ENCODE data around the gene SBK1. TPM values are rescaled to one million over a fixed set of nuclear protein-coding genes. Genes with fewer than 3 reads are reported as not detected.

Gene SBK1
- total and polyA plus RNA-seq, 2 of the 4 experiments (the other 2 are of a cell fraction), result under 0.01 to 0.05 TPM

GRCh38 chr16:28264656-28265055 is 27.7 kb upstream of the SBK1 start:
- H3K79me1 ChIP-seq (ENCODE audit: low read depth in 1 of 2, low read length in 2 of 2), result no peaks in the 10 kb centered on the region
- 71% methylated on average over 10 of the region's 14 CpGs; no CpG with 5 or more reads in 1 of the 2 experiments for WGBS, 2 experiments (ENCODE audit: extremely low coverage in 2 of 2, insufficient read length in 1 of 2)
- intact Hi-C loops (cut with micrococcal nuclease) (no loop called here), in situ Hi-C loops (cut with MboI; ENCODE audit: low sequenced_read_pairs) (no loop called here), dilution Hi-C loops (cut with HindIII; ENCODE audit: low sequenced_read_pairs, unreplicated experiment) (no loop called here)
- peaks cover 42% of the 10 kb centered on the region for H3K27me3 ChIP-seq (ENCODE audit: control insufficient read depth, insufficient read depth, low read length)
- POLR2A ChIA-PET (ENCODE audit: unreplicated experiment), result no interaction called here
- no peaks in the 10 kb centered on the region for H3K9me1 ChIP-seq (ENCODE audit: insufficient read depth, low read length)
- H3K23ac ChIP-seq (ENCODE audit: low read depth, low read length), result no peak overlapping the region
- no peak overlapping the region for H2BK15ac ChIP-seq (ENCODE audit: low read depth, low read length)
- no peak overlapping the region for H3K18ac ChIP-seq (ENCODE audit: low read depth, low read length)
- ATAC-seq (ENCODE audit: low read depth) (no peak), DNase-seq (peak; percentile 5)
- no peak overlapping the region for H2AK9ac ChIP-seq (replicated peaks; ENCODE audit: low read depth, low read length, poor library complexity)
- BruUV-seq (replicated peaks), result no TSS peak
- H2BK5ac ChIP-seq (ENCODE audit: low read depth, low read length, poor library complexity, severe bottlenecking), result no peak overlapping the region
- H3K4me1 ChIP-seq (ENCODE audit: control insufficient read depth, insufficient read depth, low read length), result no peaks in the 10 kb centered on the region
- H3K9ac ChIP-seq (ENCODE audit: low read depth, low read length), result no peak overlapping the region
- no peak overlapping the region for H2AFZ ChIP-seq (replicated peaks; ENCODE audit: low read length, poor library complexity)
- H2BK20ac ChIP-seq (ENCODE audit: low read depth, low read length), result no peak overlapping the region
- no peak overlapping the region for H4K91ac ChIP-seq (ENCODE audit: insufficient read depth, low read depth, low read length)
- no peaks in the 10 kb centered on the region for H3K36me3 ChIP-seq (ENCODE audit: control insufficient read depth, insufficient read depth, low read length)
- H4K8ac ChIP-seq (ENCODE audit: low read depth in 2 of 2, low read length in 2 of 2), result no peak overlapping the region
- H3K4ac ChIP-seq (ENCODE audit: low read depth, low read length), result no peak overlapping the region
- TF ChIP-seq FOS (IDR thresholded peaks at IDR 0.05; ENCODE audit: low read depth, low read length), result no peak
- TF ChIP-seq MAZ (IDR thresholded peaks at IDR 0.05; ENCODE audit: borderline replicate concordance, low read depth, low read length), result no peak
- TF ChIP-seq RAD21 (IDR thresholded peaks at IDR 0.05; ENCODE audit: low read length), result no peak
- no peak for TF ChIP-seq BHLHE40 (IDR thresholded peaks at IDR 0.05; ENCODE audit: low read depth, low read length)
- TF ChIP-seq, protein P1, sequence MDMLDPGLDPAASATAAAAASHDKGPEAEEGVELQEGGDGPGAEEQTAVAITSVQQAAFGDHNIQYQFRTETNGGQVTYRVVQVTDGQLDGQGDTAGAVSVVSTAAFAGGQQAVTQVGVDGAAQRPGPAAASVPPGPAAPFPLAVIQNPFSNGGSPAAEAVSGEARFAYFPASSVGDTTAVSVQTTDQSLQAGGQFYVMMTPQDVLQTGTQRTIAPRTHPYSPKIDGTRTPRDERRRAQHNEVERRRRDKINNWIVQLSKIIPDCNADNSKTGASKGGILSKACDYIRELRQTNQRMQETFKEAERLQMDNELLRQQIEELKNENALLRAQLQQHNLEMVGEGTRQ (IDR thresholded peaks at IDR 0.05; ENCODE audit: low read depth, low read length), result no peak
- no peak for TF ChIP-seq SMC3 (IDR thresholded peaks at IDR 0.05; ENCODE audit: low read depth, low read length)
- no peak for TF ChIP-seq POLR2A (IDR thresholded peaks at IDR 0.05; ENCODE audit: low read depth, low read length)
- no peak for TF ChIP-seq CHD1 (IDR thresholded peaks at IDR 0.05; ENCODE audit: low read depth, low read length)
- no peak for TF ChIP-seq CTCF (conservative IDR thresholded peaks at IDR 0.05; ENCODE audit: low read depth, low read length)
- no peak for TF ChIP-seq RCOR1 (IDR thresholded peaks at IDR 0.05; ENCODE audit: insufficient replicate concordance, low read length)
- TF ChIP-seq CEBPB (IDR thresholded peaks at IDR 0.05; ENCODE audit: low read depth, low read length), result no peak
- TF ChIP-seq NFE2L2 (IDR thresholded peaks at IDR 0.05; ENCODE audit: low read depth, low read length), result no peak
- TF ChIP-seq MAFK (IDR thresholded peaks at IDR 0.05; ENCODE audit: low read depth, low read length), result no peak
- no peak for TF ChIP-seq RFX5 (IDR thresholded peaks at IDR 0.05; ENCODE audit: low read depth, low read length)
- no peak for TF ChIP-seq MXI1 (IDR thresholded peaks at IDR 0.05; ENCODE audit: borderline replicate concordance, low read depth, low read length)
- TF ChIP-seq, protein P2, sequence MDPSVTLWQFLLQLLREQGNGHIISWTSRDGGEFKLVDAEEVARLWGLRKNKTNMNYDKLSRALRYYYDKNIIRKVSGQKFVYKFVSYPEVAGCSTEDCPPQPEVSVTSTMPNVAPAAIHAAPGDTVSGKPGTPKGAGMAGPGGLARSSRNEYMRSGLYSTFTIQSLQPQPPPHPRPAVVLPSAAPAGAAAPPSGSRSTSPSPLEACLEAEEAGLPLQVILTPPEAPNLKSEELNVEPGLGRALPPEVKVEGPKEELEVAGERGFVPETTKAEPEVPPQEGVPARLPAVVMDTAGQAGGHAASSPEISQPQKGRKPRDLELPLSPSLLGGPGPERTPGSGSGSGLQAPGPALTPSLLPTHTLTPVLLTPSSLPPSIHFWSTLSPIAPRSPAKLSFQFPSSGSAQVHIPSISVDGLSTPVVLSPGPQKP (IDR thresholded peaks at IDR 0.05; ENCODE audit: borderline replicate concordance, low read depth, low read length), result no peak
- H3K27ac ChIP-seq (ENCODE audit: insufficient read depth, low read length), result no peak overlapping the region
- H3K9me3 ChIP-seq (ENCODE audit: control insufficient read depth, insufficient read depth, low read length), result 0 out of 2 replicates have a peak, but pooled peaks cover 2% of the 10 kb centered on the region
- no peak overlapping the region for H3K14ac ChIP-seq (replicated peaks; ENCODE audit: low read depth, low read length)
- H4K20me1 ChIP-seq (ENCODE audit: insufficient read depth, low read length), result no peaks in the 10 kb centered on the region
- no peak overlapping the region for H3K56ac ChIP-seq (ENCODE audit: extremely low read depth, insufficient read depth, low read length)
- H3K4me2 ChIP-seq (ENCODE audit: low read depth, low read length), result no peak overlapping the region
- no peak overlapping the region for H2AK5ac ChIP-seq (ENCODE audit: low read depth, low read length)
- no peak overlapping the region for H3K4me3 ChIP-seq (ENCODE audit: insufficient read depth, low read depth, low read length)
- CTCF ChIA-PET, result no interaction called here
- no peak overlapping the region for H2BK120ac ChIP-seq (ENCODE audit: low read depth, low read length)
- H4K5ac ChIP-seq (ENCODE audit: low read depth, low read length), result no peak overlapping the region

All from IMR-90 (cell line).